ENCODE data around the gene FAAP100. TPM values are rescaled to one million over a fixed set of nuclear protein-coding genes. Genes with fewer than 3 reads are reported as not detected.

Gene FAAP100
- polyA plus RNA-seq, 1 of the 3 experiments (the other 2 are of a cell fraction), result 18.9 TPM

- TF ChIP-seq GATA2 (CRISPR knock-in tag; IDR thresholded peaks at IDR 0.05), result no peak
- TF ChIP-seq MXI1 (IDR thresholded peaks at IDR 0.05; ENCODE audit: low read depth, low read length), result no peak
- TF ChIP-seq NRF1 (IDR thresholded peaks at IDR 0.05; ENCODE audit: low read depth, low read length), result no peak
- TF ChIP-seq CTCF (IDR thresholded peaks at IDR 0.05), result no peak
- TF ChIP-seq JUND (IDR thresholded peaks at IDR 0.05), result no peak
- no peak for TF ChIP-seq TEAD4 (IDR thresholded peaks at IDR 0.05; ENCODE audit: borderline replicate concordance, insufficient read depth)
- TF ChIP-seq SMC3 (IDR thresholded peaks at IDR 0.05; ENCODE audit: low read depth, low read length), result no peak
These were observed 36.6 kb downstream of the FAAP100 start (continued) for GRCh38 chr17:81515530-81516041.

DNA sequence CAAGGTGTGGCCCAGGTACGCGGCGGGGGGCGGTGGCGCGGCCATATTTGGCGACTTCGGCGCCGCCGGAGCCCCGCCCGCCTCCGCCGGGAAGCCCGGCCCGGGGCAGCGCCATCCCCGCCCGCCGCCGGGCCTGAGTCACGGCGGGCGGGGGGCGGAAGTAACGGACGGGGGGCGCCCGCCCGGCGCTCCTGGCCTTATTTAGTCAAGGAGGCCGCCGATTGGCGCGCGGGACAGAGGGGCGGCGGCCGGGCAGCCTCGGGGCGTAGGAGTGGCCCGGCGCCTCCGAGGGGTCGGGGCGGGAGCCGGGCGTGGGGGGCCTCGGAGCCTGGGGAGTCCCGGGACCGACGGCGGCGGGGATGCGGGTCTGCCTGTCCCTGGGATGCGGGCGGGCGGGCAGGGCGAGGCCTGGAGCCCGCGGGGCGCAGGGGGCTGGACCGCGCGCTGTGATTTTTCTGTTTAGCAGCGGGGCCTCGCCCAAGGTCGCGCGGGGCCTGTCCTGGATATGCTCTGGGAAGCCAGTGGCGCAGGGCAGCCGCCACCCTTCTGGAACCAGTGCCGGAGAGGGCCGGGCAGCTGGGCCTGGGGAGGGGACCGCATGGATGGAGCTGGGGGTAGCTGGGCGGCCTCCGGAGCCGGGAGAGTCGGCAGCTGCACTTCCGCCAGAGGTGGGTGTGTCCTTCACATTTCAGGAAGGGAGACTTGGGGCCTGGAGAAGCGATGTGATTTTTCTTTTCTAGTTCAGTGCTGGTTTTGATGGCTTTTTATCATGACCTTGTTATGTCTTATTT lies 37.2 kb downstream of the FAAP100 start:
- Histone ChIP-seq H3K4me2 (peak overlapping the region; percentile 98), H3K4me3 (ENCODE audit: low read depth in 2 of 2, low read length in 1 of 2) (peak overlapping the region; percentile 69 to 73), H3F3A (replicated peaks; ENCODE audit: insufficient read depth) (peaks cover 47% of the 10 kb centered on the region), H3K4me1 (ENCODE audit: control insufficient read depth in 1 of 2, insufficient read depth in 2 of 2, low read depth in 1 of 2, low read length in 1 of 2) (peaks cover 17 to 46% of the 10 kb centered on the region in 2 experiments; a peak in 3 of 4 replicates), H3K79me2 (ENCODE audit: insufficient read depth) (peaks cover 91% of the 10 kb centered on the region), H3K9ac (peak overlapping the region; percentile 84), H2AFZ (ENCODE audit: low read depth) (no peak overlapping the region), H3K36me3 (replicated peaks in 1 of 2; ENCODE audit: control insufficient read depth in 1 of 2, insufficient read depth in 2 of 2, low read length in 1 of 2) (peaks cover 22 to 26% of the 10 kb centered on the region in 2 experiments), H3K27ac (ENCODE audit: low read depth in 2 of 2, low read length in 1 of 2) (peak overlapping the region; percentile 88 to 93), H3K9me3 (no peaks in the 10 kb centered on the region), H3K9me2 (no peaks in the 10 kb centered on the region), H4K20me1 (ENCODE audit: insufficient read depth) (peaks cover 35% of the 10 kb centered on the region), H3K27me3 (ENCODE audit: insufficient read depth) (no peaks in the 10 kb centered on the region)
- POLR2A ChIA-PET, result interaction anchor here (0.7 to 1.5 kb wide), 5 partner anchors 9 to 276 kb away, joined by 3 to 5 read pairs (median 3); partner anchors contain the start of genes NDUFAF8 and TEPSIN
- peak; percentile 90 for DNase-seq
- CTCF ChIA-PET, result interaction anchor here (0.6 to 1.3 kb wide), 4 partner anchors 30 to 223 kb away, joined by 3 to 4 read pairs (median 3); no protein-coding TSS in a partner anchor
- 2% methylated on average over 12 of the region's 82 CpGs for WGBS (ENCODE audit: low lambda C conversion rate)
- TF ChIP-seq TEAD4 (IDR thresholded peaks at IDR 0.05; ENCODE audit: borderline replicate concordance, insufficient read depth) (0 out of 2 replicates have a peak, but pooled peaks have one; percentile 10), FOXJ3 (CRISPR knock-in tag; IDR thresholded peaks at IDR 0.05) (no peak), GATA2 (CRISPR knock-in tag; IDR thresholded peaks at IDR 0.05) (no peak), SMC3 (IDR thresholded peaks at IDR 0.05; ENCODE audit: low read depth, low read length) (no peak), GABPA (IDR thresholded peaks at IDR 0.05; ENCODE audit: low read depth) (peak; percentile 65), USF1 (IDR thresholded peaks at IDR 0.05; ENCODE audit: borderline replicate concordance, low read depth) (no peak), EP300 (IDR thresholded peaks at IDR 0.05; ENCODE audit: borderline replicate concordance in 1 of 2, low read depth in 1 of 2, low read length in 1 of 2) (peak in 1 of 2 experiments; percentile 56; a peak in 1 of 4 replicates), RAD21 (IDR thresholded peaks at IDR 0.05; ENCODE audit: low read length) (no peak), POLR2AphosphoS5 (IDR thresholded peaks at IDR 0.05; ENCODE audit: low read depth, low read length) (peak; percentile 75), YY1 (IDR thresholded peaks at IDR 0.05; ENCODE audit: low read depth) (no peak), MEF2A (IDR thresholded peaks at IDR 0.05; ENCODE audit: borderline replicate concordance, low read depth) (no peak), FOSL2 (IDR thresholded peaks at IDR 0.05; ENCODE audit: borderline replicate concordance, low read depth) (peak; percentile 48; the same call in 1 of the 2 replicates), MXI1 (IDR thresholded peaks at IDR 0.05; ENCODE audit: low read depth, low read length) (peak; percentile 73; the same call in 1 of the 2 replicates), TAF1 (IDR thresholded peaks at IDR 0.05; ENCODE audit: borderline replicate concordance, low read depth, low read length) (peak; percentile 44), SIN3A (IDR thresholded peaks at IDR 0.05; ENCODE audit: borderline replicate concordance, low read depth, low read length) (peak; percentile 86; the same call in 1 of the 2 replicates), ELF1 (IDR thresholded peaks at IDR 0.05) (peak; percentile 55)
- TF ChIP-seq, protein P1, sequence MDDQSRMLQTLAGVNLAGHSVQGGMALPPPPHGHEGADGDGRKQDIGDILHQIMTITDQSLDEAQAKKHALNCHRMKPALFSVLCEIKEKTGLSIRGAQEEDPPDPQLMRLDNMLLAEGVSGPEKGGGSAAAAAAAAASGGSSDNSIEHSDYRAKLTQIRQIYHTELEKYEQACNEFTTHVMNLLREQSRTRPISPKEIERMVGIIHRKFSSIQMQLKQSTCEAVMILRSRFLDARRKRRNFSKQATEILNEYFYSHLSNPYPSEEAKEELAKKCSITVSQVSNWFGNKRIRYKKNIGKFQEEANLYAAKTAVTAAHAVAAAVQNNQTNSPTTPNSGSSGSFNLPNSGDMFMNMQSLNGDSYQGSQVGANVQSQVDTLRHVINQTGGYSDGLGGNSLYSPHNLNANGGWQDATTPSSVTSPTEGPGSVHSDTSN (IDR thresholded peaks at IDR 0.05), result no peak
- TF ChIP-seq, protein P2, sequence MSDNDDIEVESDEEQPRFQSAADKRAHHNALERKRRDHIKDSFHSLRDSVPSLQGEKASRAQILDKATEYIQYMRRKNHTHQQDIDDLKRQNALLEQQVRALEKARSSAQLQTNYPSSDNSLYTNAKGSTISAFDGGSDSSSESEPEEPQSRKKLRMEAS (IDR thresholded peaks at IDR 0.05; ENCODE audit: low read depth), result peak; percentile 91
